BLaER1 (cell line): ENCODE measurements around the gene FARP2.

Source experiments
- H3K27ac ChIP-seq: shearing (Covaris generic); formaldehyde crosslinking; 2 replicates; pipeline ENCODE4 v1.8.1; 2022
- H3K27me3 ChIP-seq: shearing (Covaris generic); formaldehyde crosslinking; 2 replicates; pipeline ENCODE4 v1.8.1; 2022
- H3K36me3 ChIP-seq: shearing (Covaris generic); formaldehyde crosslinking; 2 replicates; pipeline ENCODE4 v1.8.1; 2022
- H3K4me1 ChIP-seq: shearing (Covaris generic); formaldehyde crosslinking; 2 replicates; pipeline ENCODE4 v1.8.1; 2022
- H3K4me2 ChIP-seq: shearing (Covaris generic); formaldehyde crosslinking; 2 replicates; pipeline ENCODE4 v1.8.1; 2022
- H3K4me3 ChIP-seq: shearing (Covaris generic); formaldehyde crosslinking; 2 replicates; pipeline ENCODE4 v1.8.1; 2022
- H3K9ac ChIP-seq: shearing (Covaris generic); formaldehyde crosslinking; 2 replicates; pipeline ENCODE4 v1.8.1; 2022
- H3K9me3 ChIP-seq: shearing (Covaris generic); formaldehyde crosslinking; 2 replicates; pipeline ENCODE4 v1.8.1; 2022
- H4K20me1 ChIP-seq: shearing (Covaris generic); formaldehyde crosslinking; 2 replicates; pipeline ENCODE4 v1.8.1; 2022
- Cebpa-rat ChIP-seq: shearing (Covaris generic); IDR thresholded peaks from 2 replicates; pipeline ENCODE4 v1.8.1; 2022

The FARP2 gene

DNA sequence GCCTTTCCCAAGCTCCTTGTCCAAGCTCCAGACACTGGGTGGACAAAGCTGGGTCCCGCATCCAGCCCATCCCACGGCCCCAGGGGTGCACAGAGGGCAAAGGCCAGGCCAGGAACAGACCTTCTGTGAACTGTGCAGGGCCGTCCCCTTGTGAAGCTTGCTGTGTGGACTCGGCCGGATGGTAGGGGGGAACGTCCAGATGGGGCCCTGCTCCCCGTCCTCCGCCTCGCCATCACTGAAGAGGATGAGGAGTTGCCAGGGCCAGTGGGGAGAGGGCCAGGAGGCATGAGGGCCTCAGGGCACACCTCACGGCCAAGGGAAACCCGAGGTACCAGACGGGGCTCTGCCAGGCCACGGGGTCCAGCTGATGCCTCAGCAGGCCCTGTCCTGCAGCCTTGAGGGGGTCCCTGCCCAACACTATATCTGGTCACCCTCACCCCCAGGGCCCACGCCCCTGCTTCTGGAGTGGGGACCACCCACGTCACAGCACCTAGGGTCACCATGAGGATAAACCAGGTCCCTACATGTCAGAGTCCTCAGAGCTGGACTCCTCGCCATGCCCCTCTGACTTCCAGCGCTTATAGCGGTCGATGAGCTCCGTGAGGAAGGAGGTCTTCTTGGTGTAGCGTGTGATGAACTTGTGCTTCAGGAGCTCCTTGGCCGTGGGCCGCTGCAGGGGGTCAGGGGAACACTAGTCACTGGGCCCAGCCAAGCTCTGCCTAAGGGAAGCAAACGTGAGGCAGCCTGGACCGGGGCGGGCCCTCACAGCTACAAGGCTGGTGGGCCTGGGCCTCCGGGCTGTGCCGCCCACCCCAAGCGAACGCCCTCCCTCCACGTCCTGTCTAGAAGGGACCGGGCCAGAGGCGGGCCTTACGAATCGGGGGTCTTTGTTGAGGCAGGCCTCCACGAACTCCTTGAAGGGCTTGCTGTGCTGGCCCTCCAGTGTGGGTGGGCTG, 142.3 kb downstream of the FARP2 start:
- H3K27ac ChIP-seq, result no peak overlapping the region

DNA sequence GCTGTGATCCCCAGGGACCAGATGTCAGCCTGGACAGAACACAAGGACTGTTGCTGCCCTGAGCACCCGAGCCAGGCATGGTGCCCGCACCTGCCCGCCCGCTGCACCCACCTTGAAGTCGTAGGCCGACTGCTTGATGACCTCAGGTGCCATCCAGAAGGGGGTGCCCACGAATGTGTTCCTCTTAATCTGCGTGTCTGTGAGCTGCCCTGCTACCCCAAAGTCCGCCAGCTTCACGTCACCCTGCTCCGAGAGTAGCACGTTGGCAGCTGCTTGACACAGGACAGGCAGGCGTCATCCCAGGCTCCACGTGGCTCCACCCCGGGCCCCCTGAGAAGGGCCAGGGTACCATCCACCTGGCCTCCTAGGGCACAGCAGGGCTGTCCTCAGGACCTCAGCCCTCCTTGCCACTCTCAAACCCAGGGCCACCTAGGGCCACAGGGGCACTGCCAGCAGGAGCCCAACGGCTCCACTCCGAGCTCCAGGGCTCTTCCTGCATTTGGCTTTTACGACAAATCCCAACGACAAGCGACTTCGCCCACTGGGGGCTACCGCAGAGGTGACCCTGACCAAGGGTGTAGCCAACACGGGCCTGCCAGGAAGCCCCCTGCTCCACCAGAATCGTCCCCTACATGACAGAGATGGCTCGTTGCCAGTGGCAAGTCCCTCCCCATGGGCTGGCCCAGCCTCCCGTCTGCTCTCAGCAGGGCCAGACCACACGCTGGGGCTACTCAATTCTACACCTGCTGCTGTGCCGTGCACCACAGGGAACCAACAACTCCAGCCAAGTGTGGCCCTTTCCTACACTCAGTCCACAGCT, 143.3 kb downstream of the FARP2 start:
- Histone ChIP-seq H3K4me1 (no peaks in the 10 kb centered on the region), H3K27me3 (no peaks in the 10 kb centered on the region), H3K36me3 (peaks cover 95% of the 10 kb centered on the region), H3K9me3 (no peaks in the 10 kb centered on the region), H4K20me1 (peaks cover 91% of the 10 kb centered on the region), H3K9ac (no peak overlapping the region), H3K27ac (no peak overlapping the region), H3K4me3 (no peak overlapping the region), H3K4me2 (no peak overlapping the region)
- no peak for TF ChIP-seq Cebpa-rat

More for the DNA sequence above, 142.3 kb downstream of the FARP2 start:
- Histone ChIP-seq H3K9ac (no peak overlapping the region), H4K20me1 (peaks cover 86% of the 10 kb centered on the region), H3K27me3 (no peaks in the 10 kb centered on the region), H3K4me1 (no peaks in the 10 kb centered on the region), H3K4me2 (no peak overlapping the region), H3K36me3 (peaks cover 96% of the 10 kb centered on the region), H3K9me3 (no peaks in the 10 kb centered on the region), H3K4me3 (no peak overlapping the region)
- no peak for TF ChIP-seq Cebpa-rat

DNA sequence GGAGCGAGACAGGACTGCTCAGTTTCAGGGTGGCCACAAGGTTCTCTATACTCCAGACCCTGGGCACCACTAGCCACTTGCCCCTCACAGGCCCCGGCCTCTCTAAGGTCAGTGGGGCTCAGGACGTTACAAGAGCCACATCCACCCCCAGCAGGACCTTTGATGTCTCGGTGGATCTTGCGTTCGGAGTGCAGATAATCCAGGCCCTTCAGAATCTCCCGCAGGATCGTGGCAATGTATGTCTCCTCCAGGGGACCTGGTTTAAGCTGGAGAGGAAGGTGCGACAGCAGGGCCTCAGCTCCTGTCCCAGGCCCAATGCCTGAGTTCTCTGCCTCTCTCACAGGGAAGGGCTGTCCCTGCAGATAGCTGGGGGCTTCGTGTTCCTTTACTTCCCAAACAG, 143.9 kb downstream of the FARP2 start:
- Histone ChIP-seq H3K9me3 (no peaks in the 10 kb centered on the region), H3K9ac (no peak overlapping the region), H3K27me3 (no peaks in the 10 kb centered on the region), H3K4me3 (no peak overlapping the region), H3K36me3 (peaks cover 95% of the 10 kb centered on the region), H3K4me1 (peaks cover under 1% of the 10 kb centered on the region; the same call in 1 of the 2 replicates), H3K27ac (no peak overlapping the region), H3K4me2 (no peak overlapping the region), H4K20me1 (peaks cover 93% of the 10 kb centered on the region)
- TF ChIP-seq Cebpa-rat, result no peak

DNA sequence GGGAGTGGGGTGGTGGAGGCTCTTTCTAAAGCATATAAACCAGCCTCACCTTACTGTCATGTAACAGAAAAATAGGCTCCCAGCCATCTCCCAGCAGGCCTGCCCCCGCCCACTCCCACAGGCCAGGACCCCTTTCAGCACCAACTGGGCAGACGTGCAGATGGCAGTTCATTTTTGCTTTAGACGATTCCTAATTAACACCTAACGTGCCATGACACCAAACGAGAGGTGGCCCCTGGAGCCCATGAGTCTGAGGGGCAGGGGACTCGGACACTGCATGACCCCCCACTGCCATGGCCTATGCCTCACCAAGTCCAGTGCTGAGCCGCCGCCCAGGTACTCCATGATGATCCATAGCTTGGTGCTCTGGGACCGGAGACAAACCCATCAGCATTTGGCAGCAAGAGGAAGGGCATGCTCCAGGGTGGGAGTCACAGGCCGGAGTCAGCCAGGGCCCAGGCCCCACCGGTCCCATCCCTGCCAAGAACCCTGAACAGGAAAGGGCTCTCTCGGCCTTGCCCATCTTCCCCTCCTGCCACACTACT, 144.4 kb downstream of the FARP2 start:
- peaks cover 95% of the 10 kb centered on the region for H3K36me3 ChIP-seq
- TF ChIP-seq Cebpa-rat, result no peak
- H4K20me1 ChIP-seq, result peaks cover 98% of the 10 kb centered on the region
- no peak overlapping the region for H3K4me3 ChIP-seq
- no peak overlapping the region for H3K9ac ChIP-seq
- no peak overlapping the region for H3K27ac ChIP-seq
- no peaks in the 10 kb centered on the region for H3K9me3 ChIP-seq
- H3K27me3 ChIP-seq, result no peaks in the 10 kb centered on the region
- peaks cover 5% of the 10 kb centered on the region for H3K4me1 ChIP-seq
- no peak overlapping the region for H3K4me2 ChIP-seq

DNA sequence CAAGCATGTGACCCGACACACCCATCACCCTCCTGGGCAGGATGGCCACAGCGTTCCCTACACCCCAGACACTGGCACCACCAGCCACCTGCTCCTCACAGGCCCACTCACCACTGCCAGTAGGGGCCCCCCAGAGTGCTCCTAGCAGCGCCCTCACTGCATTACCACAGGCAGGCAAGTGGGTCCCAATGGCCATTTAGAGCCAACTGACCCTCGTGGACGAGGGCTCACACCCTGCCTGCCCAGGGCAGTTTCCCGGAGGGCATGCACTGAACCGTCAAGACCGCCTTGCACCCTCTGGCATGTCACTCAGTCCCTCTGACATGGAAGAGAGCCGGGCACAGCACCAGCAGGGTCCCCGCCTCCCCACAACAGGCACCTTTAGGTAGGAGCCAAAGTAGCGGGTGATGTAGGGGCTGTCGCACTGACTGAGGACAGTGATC, 145.0 kb downstream of the FARP2 start:
- Histone ChIP-seq H3K4me1 (peaks cover 11% of the 10 kb centered on the region), H3K4me3 (no peak overlapping the region), H3K9me3 (no peaks in the 10 kb centered on the region), H3K27me3 (no peaks in the 10 kb centered on the region), H3K27ac (no peak overlapping the region), H3K36me3 (peaks cover 95% of the 10 kb centered on the region), H4K20me1 (peaks cover 99% of the 10 kb centered on the region), H3K4me2 (no peak overlapping the region), H3K9ac (no peak overlapping the region)
- no peak for TF ChIP-seq Cebpa-rat

DNA sequence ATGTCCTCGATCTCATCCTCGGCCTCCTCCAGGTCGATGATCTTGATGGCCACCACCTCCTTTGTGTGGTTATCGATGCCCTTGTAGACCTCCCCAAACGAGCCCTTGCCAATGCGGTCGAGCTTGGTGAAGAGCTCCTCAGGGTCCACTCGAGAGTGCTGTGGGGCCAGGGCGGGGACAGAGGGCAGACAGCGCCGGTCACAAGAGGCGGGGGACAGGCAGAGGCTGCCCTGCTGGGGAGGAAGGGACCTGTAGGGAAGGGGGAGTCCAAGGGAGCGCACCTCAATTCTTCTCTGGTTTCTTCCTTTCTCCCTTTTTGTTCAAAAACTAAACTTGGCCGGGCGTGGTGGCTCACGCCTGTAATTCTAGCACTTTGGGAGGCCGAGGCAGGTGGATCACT, 145.5 kb downstream of the FARP2 start:
- H3K27me3 ChIP-seq, result no peaks in the 10 kb centered on the region
- no peak for TF ChIP-seq Cebpa-rat
- H3K4me2 ChIP-seq, result no peak overlapping the region
- peaks cover 16% of the 10 kb centered on the region for H3K4me1 ChIP-seq
- no peaks in the 10 kb centered on the region for H3K9me3 ChIP-seq
- no peak overlapping the region for H3K4me3 ChIP-seq
- no peak overlapping the region for H3K27ac ChIP-seq
- H3K36me3 ChIP-seq, result peaks cover 95% of the 10 kb centered on the region
- H4K20me1 ChIP-seq, result peaks cover 99% of the 10 kb centered on the region
- no peak overlapping the region for H3K9ac ChIP-seq

DNA sequence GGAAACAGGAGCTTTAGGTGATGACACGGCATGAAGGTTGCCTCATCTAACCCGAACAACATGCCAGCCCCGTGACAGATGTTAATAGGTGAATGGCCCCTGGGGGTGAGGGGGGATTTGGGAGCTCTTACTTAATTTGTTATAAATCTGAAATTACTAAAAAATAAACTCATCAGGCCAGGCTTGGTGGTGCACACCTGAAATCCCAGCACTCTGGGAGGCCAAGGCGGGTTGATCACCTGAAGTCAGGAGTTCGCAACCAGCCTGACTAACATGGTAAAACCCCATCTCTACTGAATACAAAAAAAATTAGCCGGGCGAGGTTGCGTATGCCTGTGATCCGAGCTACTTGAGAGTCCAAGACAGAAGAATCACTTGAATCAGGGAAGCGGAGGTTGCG, 146.2 kb downstream of the FARP2 start:
- peaks cover 87% of the 10 kb centered on the region for H3K36me3 ChIP-seq
- no peak overlapping the region for H3K27ac ChIP-seq
- no peak for TF ChIP-seq Cebpa-rat
- H3K4me1 ChIP-seq, result peaks cover 23% of the 10 kb centered on the region
- H4K20me1 ChIP-seq, result peaks cover 99% of the 10 kb centered on the region
- H3K4me2 ChIP-seq, result no peak overlapping the region
- no peak overlapping the region for H3K9ac ChIP-seq
- no peak overlapping the region for H3K4me3 ChIP-seq
- H3K9me3 ChIP-seq, result no peaks in the 10 kb centered on the region
- H3K27me3 ChIP-seq, result no peaks in the 10 kb centered on the region

DNA sequence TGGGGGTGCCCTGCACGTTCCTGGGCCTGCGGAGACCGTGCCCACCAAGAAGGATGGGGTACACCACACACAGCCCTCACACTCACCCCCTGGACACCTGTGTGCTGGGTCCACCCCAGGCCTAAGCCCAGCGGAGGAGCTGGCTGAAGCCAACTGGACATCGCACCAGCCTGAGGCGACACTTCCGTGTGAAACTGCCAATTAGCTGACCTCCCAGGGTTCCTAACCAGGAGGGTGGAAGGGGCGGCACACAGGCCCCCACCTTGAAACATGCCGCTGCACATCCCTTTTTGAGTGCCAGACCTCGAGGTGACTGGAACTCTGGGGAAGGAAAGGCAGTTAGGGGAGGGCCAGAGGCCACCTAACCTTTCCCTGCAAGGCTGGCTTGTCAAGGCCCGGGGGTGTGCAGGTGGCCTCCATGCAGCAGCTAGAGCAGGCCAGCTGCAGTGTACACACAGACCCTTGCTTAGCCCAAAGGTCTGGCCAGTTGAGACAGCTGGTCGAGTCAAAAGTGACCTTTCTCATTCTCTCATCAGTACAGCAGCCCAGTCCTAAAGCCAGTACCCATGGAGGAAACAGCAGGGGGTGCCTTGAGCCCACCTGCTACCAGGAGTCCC, 147.8 kb downstream of the FARP2 start:
- no peak for TF ChIP-seq Cebpa-rat
- Histone ChIP-seq H3K9me3 (no peaks in the 10 kb centered on the region), H3K9ac (no peak overlapping the region), H3K4me2 (no peak overlapping the region), H3K27me3 (no peaks in the 10 kb centered on the region), H4K20me1 (peaks cover 90% of the 10 kb centered on the region), H3K4me1 (peaks cover 26% of the 10 kb centered on the region), H3K27ac (no peak overlapping the region), H3K36me3 (peaks cover 71% of the 10 kb centered on the region), H3K4me3 (no peak overlapping the region)

DNA sequence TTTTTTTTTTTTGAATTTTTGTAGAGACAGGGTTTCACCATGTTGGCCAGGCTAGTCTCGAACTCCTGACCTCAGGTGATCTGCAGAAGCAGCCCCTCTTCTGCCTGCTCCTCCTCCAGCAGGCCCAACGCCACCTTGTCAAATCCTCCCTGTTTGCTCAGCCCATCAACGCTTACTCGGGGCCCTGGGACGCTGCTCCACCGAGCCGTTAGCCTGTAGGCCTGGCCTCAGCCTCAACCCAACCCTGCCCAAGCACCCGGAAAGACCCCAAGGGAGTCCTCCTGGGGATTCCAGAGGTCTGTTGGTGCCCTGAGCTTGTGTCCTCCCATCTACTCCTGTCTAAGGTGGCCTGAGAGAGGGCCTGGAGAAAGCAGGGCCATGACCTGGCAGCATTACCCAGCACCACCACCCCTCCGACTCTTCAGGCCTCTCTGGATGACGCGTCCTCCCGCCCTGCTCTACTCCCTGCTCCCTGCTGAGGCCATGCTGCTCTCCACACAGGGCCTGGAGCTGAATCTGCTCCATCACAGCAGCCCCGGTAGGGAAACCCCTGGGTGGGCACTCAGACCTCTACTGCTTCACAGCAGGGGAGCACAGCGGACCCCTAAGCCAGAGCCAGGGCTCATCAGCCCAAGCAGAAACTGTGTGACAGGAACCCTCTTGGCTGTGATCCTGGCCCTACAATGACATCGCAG, 149.1 kb downstream of the FARP2 start:
- H3K36me3 ChIP-seq, result peaks cover 58% of the 10 kb centered on the region
- H3K4me2 ChIP-seq, result 0 out of 2 replicates have a peak overlapping the region, but pooled peaks have one; percentile 96
- H3K4me1 ChIP-seq, result peaks cover 34% of the 10 kb centered on the region
- no peaks in the 10 kb centered on the region for H3K9me3 ChIP-seq
- H3K27ac ChIP-seq, result no peak overlapping the region
- H4K20me1 ChIP-seq, result peaks cover 76% of the 10 kb centered on the region
- no peak overlapping the region for H3K4me3 ChIP-seq
- TF ChIP-seq Cebpa-rat, result no peak
- H3K27me3 ChIP-seq, result no peaks in the 10 kb centered on the region
- H3K9ac ChIP-seq, result peak overlapping the region; percentile 15; the same call in 1 of the 2 replicates
